Measurements from ENCODE around the gene ARL9.

Gene ARL9

DNA sequence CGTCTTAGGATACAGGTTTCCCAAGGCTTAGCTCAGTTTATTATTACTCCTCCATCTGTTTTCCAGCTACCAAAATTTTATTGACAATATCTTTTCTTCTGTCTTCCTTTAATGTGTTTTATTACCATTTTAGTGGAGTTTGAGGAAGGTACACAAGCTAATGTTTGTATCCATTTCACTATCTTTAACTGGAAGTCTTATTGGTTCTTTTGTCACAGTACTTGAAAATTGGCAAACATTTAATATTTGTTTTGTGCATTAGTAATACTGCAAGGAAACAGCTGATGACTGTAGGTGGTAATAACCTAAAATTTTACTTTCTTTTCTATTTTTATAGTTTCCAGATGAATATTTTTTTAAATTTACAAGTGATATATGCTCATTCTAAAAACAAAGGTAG, 9.3 kb upstream of the ARL9 start (continued):
- TF ChIP-seq, protein P1, sequence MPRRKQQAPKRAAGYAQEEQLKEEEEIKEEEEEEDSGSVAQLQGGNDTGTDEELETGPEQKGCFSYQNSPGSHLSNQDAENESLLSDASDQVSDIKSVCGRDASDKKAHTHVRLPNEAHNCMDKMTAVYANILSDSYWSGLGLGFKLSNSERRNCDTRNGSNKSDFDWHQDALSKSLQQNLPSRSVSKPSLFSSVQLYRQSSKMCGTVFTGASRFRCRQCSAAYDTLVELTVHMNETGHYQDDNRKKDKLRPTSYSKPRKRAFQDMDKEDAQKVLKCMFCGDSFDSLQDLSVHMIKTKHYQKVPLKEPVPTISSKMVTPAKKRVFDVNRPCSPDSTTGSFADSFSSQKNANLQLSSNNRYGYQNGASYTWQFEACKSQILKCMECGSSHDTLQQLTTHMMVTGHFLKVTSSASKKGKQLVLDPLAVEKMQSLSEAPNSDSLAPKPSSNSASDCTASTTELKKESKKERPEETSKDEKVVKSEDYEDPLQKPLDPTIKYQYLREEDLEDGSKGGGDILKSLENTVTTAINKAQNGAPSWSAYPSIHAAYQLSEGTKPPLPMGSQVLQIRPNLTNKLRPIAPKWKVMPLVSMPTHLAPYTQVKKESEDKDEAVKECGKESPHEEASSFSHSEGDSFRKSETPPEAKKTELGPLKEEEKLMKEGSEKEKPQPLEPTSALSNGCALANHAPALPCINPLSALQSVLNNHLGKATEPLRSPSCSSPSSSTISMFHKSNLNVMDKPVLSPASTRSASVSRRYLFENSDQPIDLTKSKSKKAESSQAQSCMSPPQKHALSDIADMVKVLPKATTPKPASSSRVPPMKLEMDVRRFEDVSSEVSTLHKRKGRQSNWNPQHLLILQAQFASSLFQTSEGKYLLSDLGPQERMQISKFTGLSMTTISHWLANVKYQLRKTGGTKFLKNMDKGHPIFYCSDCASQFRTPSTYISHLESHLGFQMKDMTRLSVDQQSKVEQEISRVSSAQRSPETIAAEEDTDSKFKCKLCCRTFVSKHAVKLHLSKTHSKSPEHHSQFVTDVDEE (CRISPR knock-in tag; IDR thresholded peaks at IDR 0.05), result no peak
- no peak for TF ChIP-seq ZNF8 (CRISPR knock-in tag; IDR thresholded peaks at IDR 0.05)
- TF ChIP-seq, protein P2, sequence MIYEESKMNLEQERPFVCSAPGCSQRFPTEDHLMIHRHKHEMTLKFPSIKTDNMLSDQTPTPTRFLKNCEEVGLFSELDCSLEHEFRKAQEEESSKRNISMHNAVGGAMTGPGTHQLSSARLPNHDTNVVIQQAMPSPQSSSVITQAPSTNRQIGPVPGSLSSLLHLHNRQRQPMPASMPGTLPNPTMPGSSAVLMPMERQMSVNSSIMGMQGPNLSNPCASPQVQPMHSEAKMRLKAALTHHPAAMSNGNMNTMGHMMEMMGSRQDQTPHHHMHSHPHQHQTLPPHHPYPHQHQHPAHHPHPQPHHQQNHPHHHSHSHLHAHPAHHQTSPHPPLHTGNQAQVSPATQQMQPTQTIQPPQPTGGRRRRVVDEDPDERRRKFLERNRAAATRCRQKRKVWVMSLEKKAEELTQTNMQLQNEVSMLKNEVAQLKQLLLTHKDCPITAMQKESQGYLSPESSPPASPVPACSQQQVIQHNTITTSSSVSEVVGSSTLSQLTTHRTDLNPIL (CRISPR knock-in tag; IDR thresholded peaks at IDR 0.05; ENCODE audit: low read depth), result no peak

DNA sequence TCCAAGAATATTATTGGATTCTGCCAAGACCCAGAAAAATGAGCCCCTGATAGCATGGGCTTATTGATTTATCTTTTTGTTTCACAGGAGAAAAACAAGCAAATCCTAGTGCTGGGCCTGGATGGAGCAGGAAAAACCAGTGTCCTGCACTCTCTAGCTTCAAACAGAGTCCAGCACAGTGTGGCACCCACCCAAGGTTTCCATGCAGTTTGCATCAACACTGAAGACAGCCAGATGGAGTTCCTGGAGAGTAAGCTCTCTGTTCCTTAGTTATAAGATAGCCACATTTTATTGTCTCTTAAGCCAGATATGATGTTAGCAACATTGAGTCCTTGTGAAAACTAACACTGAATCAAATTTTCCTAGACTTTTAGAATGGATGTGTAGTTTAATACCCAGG, 5.5 kb downstream of the ARL9 start:
- ATAC-seq, result no peak
- TF ChIP-seq ZNF70 (CRISPR knock-in tag; IDR thresholded peaks at IDR 0.05) (no peak), ZNF565 (CRISPR knock-in tag; conservative IDR thresholded peaks at IDR 0.05; ENCODE audit: low read depth) (no peak), SNAI2 (CRISPR knock-in tag; IDR thresholded peaks at IDR 0.05) (no peak), TOX (CRISPR knock-in tag; IDR thresholded peaks at IDR 0.05; ENCODE audit: borderline replicate concordance) (no peak), ARNTL (CRISPR knock-in tag; IDR thresholded peaks at IDR 0.05; ENCODE audit: borderline replicate concordance, low read depth) (no peak), RARB (CRISPR knock-in tag; IDR thresholded peaks at IDR 0.05) (no peak), ESRRG (CRISPR knock-in tag; IDR thresholded peaks at IDR 0.05) (no peak), GLIS3 (CRISPR knock-in tag; IDR thresholded peaks at IDR 0.05) (no peak), CSDC2 (CRISPR knock-in tag; IDR thresholded peaks at IDR 0.05) (no peak), ZNF8 (CRISPR knock-in tag; IDR thresholded peaks at IDR 0.05) (no peak), BACH2 (CRISPR knock-in tag; IDR thresholded peaks at IDR 0.05; ENCODE audit: borderline replicate concordance) (no peak), TCF4 (CRISPR knock-in tag; IDR thresholded peaks at IDR 0.05; ENCODE audit: borderline replicate concordance) (no peak), ISL1 (CRISPR knock-in tag; IDR thresholded peaks at IDR 0.05) (no peak), ZFP30 (CRISPR knock-in tag; IDR thresholded peaks at IDR 0.05) (no peak), ZC3H10 (CRISPR knock-in tag; IDR thresholded peaks at IDR 0.05) (no peak), OSR1 (CRISPR knock-in tag; IDR thresholded peaks at IDR 0.05) (no peak)
- TF ChIP-seq, protein P1 (CRISPR knock-in tag; IDR thresholded peaks at IDR 0.05), result no peak
- TF ChIP-seq, protein P2 (CRISPR knock-in tag; IDR thresholded peaks at IDR 0.05; ENCODE audit: low read depth), result no peak
- TF ChIP-seq, protein P3, sequence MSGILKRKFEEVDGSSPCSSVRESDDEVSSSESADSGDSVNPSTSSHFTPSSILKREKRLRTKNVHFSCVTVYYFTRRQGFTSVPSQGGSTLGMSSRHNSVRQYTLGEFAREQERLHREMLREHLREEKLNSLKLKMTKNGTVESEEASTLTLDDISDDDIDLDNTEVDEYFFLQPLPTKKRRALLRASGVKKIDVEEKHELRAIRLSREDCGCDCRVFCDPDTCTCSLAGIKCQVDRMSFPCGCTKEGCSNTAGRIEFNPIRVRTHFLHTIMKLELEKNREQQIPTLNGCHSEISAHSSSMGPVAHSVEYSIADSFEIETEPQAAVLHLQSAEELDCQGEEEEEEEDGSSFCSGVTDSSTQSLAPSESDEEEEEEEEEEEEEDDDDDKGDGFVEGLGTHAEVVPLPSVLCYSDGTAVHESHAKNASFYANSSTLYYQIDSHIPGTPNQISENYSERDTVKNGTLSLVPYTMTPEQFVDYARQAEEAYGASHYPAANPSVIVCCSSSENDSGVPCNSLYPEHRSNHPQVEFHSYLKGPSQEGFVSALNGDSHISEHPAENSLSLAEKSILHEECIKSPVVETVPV (CRISPR knock-in tag; IDR thresholded peaks at IDR 0.05), result no peak
- TF ChIP-seq, protein P4, sequence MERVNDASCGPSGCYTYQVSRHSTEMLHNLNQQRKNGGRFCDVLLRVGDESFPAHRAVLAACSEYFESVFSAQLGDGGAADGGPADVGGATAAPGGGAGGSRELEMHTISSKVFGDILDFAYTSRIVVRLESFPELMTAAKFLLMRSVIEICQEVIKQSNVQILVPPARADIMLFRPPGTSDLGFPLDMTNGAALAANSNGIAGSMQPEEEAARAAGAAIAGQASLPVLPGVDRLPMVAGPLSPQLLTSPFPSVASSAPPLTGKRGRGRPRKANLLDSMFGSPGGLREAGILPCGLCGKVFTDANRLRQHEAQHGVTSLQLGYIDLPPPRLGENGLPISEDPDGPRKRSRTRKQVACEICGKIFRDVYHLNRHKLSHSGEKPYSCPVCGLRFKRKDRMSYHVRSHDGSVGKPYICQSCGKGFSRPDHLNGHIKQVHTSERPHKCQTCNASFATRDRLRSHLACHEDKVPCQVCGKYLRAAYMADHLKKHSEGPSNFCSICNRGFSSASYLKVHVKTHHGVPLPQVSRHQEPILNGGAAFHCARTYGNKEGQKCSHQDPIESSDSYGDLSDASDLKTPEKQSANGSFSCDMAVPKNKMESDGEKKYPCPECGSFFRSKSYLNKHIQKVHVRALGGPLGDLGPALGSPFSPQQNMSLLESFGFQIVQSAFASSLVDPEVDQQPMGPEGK (CRISPR knock-in tag; IDR thresholded peaks at IDR 0.05; ENCODE audit: borderline replicate concordance), result no peak

All from SK-N-SH treated with all-trans-retinoic acid at 6 μM for 48 hours (cell line).